NCI-H2227 (cell line): Measurements from ENCODE around the gene COL19A1.
"Not testable (repeated sequence)": the region's sequence is repeated elsewhere in the genome, so short reads cannot be mapped to it uniquely, and the experiment has no call there.

Experiments used
- DNase-seq: peaks from one replicate; lab custom pipeline; 2025; ENCODE audit not compliant: unreplicated experiment; lab: John Stamatoyannopoulos, UW

Gene COL19A1

GRCh38 chr6:69954733-69955132 lies 88.4 kb downstream of the COL19A1 start:
- no peak for DNase-seq

- no peak for DNase-seq
Measured at GRCh38 chr6:69957985-69958559, 91.7 kb downstream of the COL19A1 start.

GRCh38 chr6:69958978-69959377 lies 92.6 kb downstream of the COL19A1 start:
- DNase-seq = no peak

GRCh38 chr6:69965974-69966373 lies 99.6 kb downstream of the COL19A1 start:
- DNase-seq = not testable (repeated sequence)

GRCh38 chr6:69973138-69973537 lies 106.8 kb downstream of the COL19A1 start:
- DNase-seq = no peak

- no peak for DNase-seq
Measured at GRCh38 chr6:69973763-69974162, 107.4 kb downstream of the COL19A1 start.

- peak; percentile 30 for DNase-seq
Measured at GRCh38 chr6:69974193-69974592, 107.8 kb downstream of the COL19A1 start.

GRCh38 chr6:69976591-69977090 lies 110.3 kb downstream of the COL19A1 start:
- DNase-seq = no peak

GRCh38 chr6:69980624-69981023 lies 114.3 kb downstream of the COL19A1 start:
- DNase-seq = no peak

- no peak for DNase-seq
Measured at GRCh38 chr6:69984506-69984905, 118.2 kb downstream of the COL19A1 start.

- DNase-seq = no peak
Measured at GRCh38 chr6:69985180-69985579, 118.8 kb downstream of the COL19A1 start.

- no peak for DNase-seq
Measured at GRCh38 chr6:69987550-69987949, 121.2 kb downstream of the COL19A1 start.

GRCh38 chr6:69988458-69989126 lies 122.2 kb downstream of the COL19A1 start:
- DNase-seq = no peak

GRCh38 chr6:69994251-69994650 lies 127.9 kb downstream of the COL19A1 start:
- DNase-seq = no peak

- DNase-seq = no peak
Measured at GRCh38 chr6:70008189-70008588, 141.8 kb downstream of the COL19A1 start.

- DNase-seq = not testable (repeated sequence)
Measured at GRCh38 chr6:70010339-70010738, 144.0 kb downstream of the COL19A1 start.

- not testable (repeated sequence) for DNase-seq
Measured at GRCh38 chr6:70023201-70023600, 156.8 kb downstream of the COL19A1 start.

- no peak for DNase-seq
Measured at GRCh38 chr6:70028246-70028645, 161.9 kb downstream of the COL19A1 start.

- DNase-seq = no peak
Measured at GRCh38 chr6:70028926-70029325, 162.6 kb downstream of the COL19A1 start.

- DNase-seq = no peak
Measured at GRCh38 chr6:70033781-70034180, 167.4 kb downstream of the COL19A1 start.

GRCh38 chr6:70037445-70037844 lies 171.1 kb downstream of the COL19A1 start:
- no peak for DNase-seq

- no peak for DNase-seq
Measured at GRCh38 chr6:70040766-70041165, 174.4 kb downstream of the COL19A1 start.

- no peak for DNase-seq
Measured at GRCh38 chr6:70041411-70041810, 175.1 kb downstream of the COL19A1 start.
